GM18873 (cell line): Measurements from ENCODE around the gene KCNJ14.

Experiments used
- ATAC-seq: cut with Tn5 transposase; IDR thresholded peaks from one replicate; pipeline ENCODE4 v1.9.1; 2021; ENCODE audit warnings: mild to moderate bottlenecking, moderate library complexity, moderate number of reproducible peaks; ENCODE audit not compliant: unreplicated experiment, low FRiP score

The KCNJ14 gene

DNA sequence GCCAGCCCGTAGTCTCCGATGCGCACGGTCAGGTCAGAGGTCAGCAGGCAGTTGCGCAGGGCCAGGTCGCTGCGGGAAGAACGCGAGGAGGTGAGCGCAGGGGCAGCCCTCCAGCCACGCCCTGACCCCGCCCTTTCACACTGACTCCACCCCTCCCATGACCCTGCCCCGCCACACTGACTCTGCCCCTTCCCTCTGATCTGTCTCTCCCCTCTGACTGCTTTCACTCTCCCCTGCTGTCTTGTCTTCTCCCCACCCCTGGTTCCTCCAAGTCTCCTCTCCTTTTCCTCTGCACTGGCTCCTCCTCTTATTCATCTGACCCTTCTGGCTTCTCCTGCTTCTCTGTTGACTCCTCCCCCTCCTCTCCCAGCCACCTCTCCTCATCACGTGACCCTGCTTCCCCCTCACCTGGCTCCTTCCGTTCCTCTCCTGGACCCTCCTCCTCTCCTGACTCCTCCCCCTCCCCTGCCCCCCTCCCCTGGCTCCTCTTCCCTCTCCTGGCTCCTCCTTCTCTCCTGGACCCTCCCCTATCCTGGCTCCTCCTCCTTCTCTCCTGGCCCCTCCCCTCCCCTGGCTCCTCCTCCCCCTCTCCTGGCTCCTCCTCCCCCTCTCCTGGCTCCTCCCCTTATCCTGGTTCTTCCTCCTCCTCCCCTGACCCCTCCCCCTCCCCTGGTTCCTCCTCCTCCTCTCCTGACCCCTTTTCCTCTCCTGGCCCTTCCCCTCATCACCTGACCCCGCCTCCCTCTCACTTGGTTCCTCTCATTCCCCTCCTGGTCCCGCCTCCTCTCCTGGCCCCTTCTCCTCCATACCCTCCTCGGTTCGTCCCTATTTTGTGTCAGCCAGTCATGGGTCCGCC lies 46.3 kb downstream of the KCNJ14 start:
- ATAC-seq = no peak

DNA sequence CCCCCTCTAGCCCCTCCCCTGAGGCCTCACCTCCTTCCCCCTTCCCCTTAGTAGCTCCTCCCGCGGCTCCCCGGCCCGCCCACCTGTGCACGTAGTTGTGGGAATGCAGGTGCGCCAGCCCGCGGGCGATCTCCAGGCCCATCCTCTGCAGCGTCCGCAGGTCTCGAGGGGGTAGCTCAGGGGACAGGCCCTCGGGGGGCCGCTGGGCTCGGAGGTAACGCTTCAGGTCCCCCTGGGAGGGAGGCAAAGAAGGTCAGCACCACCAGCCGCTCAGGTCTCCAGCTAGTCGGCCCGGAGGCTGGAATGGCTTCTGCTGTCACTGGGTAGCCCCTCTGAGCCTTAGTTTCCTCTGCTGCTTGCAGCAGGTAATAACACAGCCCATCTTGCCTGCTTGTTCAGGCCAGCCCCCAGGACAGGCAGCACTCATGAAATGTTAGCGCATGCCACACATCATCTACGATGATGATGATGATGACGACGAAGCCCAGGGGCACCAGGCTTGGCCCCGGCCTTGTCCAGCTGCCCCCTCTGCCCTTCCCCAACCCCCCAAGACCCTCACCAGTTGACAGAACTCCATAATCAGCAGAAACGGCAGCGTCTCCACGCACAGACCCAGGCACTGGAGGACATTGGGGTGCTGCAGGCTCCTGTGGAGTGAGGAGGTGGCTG lies 47.1 kb downstream of the KCNJ14 start:
- no peak for ATAC-seq

DNA sequence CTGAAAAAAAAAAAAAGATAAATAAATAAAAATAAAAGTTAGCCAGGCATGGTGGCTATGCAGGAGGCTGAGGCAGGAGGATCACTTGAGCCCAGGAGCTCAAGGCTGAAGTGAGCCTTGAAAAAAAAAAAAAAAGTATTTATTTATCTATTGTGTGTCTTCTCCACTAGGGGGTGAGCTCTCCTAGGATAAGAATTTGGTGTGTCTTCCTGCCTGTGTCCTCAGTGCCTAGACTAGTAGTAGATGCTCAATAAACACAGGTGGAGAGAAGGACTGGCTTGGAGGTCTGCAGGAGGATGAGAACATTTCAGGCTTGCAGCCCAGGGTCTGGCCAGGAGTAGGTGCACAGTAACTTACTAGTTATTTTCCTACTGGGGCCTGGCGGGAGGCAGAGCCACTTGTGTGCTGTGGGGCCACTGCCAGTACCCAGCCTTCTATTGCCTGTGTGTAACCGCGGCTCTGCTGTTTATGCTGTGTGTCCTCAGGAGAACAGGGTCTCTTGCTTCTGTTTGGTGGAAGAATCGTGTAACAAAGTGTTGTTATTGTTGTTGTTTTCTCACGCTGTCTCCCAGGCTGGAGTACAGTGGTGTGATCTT lies 50.9 kb downstream of the KCNJ14 start:
- ATAC-seq = no peak

DNA sequence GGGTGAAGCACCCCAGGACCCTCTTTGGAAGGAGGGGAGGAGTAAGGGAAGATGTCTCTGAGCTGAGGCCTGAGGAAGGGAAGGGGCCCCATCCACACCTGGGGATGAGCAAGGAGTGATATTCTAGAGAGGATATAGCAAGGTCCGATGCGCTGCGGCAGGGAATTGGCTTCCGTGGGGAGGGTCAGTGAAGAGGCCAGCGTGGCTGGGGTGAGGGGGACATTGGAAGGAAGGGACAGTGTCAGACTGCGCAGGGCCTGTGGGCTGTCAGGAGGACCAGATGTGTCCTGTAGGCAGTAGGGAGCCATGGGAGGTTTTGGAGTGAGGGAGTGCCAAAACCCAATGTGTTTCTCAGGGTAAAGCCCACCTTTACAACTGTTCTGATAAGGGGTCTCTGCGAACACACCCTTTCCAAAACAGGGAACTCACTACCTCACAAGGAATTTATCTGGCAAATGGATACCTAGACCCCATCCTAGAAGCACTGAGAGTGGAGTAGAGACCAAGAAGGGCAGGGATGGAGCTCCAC lies 52.6 kb downstream of the KCNJ14 start:
- no peak for ATAC-seq

DNA sequence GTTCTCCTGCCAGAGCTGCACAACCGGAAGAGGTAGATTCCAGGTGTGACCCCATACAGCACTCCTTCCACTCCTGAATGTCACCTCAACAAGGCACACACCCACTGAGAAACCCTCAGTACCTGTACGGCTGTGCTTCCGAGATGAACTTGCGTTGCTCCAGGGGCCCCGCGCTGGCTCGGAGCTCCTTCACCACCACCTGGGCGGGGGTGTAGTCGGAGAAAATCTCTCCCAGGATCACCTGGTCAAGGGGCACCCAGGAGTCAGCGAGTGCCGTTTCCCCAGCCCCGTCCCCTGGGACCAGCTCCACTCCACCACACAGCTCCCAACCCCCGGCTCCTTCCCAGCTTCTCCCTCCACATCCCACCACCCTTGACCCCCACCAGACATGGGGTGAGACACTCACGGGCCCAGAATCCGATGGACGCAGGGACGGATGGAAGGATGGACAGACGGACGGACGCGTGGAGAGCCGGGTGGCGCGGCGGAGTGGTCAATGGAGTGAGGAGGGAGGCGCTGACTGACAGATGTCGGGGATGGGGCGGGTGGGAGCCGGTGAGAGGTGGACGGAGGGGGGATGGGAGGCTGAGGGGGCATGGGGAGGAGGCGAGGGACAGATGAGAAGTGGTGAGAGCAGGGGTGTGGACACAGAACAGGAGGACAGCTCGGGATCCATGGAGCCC lies 53.5 kb downstream of the KCNJ14 start:
- no peak for ATAC-seq

DNA sequence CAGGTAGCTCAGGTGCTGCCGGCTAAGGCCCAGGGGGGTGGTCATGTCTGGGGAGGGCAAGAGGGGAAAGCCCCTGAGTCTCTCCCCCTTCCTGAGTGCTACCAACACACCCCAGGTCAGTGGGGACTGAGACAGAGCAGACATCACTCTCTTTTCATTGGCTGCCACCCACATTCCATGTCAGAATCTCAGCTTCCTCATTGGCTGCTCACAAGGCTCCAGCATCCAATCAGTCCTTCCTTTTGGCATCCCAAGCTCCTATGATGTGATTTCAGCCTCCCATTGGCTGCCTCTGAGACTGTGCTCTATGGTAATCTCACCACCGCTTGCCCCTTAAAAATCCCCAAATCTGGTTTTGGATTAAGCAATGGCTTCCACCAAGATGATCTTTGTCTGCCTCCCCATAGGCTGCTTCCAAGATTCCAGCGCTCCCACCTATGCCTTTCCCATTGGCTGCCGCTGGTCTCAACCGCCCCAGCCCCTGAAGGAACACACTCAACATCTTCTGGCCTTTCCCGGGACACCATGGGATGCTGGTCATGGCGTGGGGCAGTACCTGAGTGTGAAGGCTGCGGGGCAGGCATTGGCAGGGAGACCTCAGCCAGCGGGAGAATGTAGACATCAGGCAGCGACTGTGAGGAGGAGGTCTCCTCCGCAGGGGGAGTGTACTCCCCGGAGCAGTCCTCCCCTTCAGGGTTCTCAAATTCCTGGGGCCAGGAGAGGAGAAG lies 54.3 kb downstream of the KCNJ14 start:
- no peak for ATAC-seq

DNA sequence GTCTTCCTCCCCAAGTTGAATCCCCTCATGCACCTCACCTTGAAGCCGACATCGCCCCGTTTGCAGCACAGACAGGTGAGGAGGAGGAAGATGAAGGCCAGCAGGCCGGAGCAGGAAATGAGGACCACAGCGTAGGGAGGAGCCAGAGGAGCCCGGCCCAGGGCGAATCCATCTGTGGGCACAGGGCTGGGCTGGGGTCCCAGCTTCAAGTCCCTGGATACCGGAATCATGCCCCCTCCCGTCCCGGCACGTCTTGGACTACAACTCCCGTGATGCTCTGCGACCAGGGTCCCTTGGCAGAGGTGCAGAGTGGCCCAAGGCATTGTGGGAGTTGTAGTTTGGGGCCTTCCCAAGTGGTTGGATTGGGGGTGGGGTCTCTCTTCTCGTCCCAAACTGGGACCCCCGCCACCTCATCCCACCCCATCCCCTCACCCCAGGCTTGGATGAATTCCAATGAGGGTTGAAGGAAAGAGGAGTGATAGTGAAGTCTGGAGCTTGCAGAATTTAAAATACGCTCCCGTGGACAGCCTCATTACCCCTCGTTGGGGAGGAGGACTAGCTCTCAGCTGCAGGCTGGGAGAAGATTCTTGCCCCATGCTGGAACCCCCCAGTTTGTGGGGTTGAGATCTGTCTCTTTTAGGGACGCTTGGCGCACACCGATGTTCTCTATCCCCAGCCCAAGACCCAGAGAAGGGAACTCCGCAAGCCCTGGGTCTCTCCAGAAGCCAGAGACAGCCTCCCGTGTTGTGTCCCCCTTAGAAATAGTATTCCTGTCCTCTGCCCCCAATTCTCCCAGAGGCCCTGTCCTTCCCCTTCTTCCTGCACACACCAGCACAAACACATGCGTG lies 55.3 kb downstream of the KCNJ14 start:
- no peak for ATAC-seq

DNA sequence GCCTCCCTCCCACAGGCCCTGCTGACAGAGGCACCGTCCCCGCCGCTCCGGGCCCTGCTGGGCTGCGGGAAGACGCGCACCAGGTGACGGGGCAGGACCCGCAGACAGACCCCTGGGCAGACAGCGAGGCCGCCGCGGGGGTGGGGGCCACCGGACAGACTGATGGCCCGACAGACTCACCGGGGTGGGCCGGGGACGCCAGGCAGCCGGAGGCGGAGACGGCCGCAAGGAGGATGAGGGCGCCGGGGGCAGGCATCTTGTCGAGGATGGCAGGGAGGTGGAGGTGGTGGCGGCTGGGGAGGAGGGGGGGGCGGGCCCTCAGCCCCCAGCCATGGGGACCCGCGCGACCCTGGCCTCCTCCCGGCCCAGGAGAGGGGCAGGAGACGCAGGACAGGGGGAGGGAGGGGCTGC lies 56.0 kb downstream of the KCNJ14 start:
- ATAC-seq = no peak

DNA sequence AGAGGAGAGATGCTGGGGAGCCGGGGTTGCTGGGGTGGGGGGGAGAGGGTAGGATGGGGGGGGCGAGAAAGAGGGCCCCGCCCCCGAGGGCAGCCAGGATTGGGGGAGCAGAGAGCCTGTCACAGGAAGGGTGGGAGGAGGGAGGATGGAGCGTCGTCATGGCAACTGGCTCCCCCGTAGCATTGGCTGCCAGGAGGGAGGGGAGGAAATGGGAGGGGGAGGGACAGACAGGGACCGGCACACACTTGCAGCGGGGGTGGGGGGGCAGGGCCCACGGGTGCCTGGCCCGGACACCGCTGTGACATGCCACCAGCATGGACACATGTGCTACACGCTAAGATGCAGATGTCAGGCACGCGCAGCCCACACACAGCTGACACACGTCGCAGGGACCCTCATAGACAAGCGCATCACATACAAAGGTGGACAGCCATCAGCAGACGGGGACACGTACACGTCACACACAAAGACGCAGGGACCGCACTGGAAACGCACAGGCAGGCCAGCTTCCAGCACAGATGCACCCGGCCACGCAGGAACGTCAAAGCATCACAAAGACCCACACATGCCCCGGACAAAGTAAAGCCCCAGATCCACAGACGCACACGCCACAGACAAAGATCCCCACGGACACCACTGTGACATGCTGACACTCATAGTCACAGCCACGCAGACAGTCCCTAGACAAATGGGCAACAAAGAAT lies 56.6 kb downstream of the KCNJ14 start, which contains the start of gene LMTK3:
Gene LMTK3, minus strand, starts transcription at position 36 of the 704 bp plus-strand sequence. CDS start 259 bp downstream, outside the sequence.
- ATAC-seq = no peak

DNA sequence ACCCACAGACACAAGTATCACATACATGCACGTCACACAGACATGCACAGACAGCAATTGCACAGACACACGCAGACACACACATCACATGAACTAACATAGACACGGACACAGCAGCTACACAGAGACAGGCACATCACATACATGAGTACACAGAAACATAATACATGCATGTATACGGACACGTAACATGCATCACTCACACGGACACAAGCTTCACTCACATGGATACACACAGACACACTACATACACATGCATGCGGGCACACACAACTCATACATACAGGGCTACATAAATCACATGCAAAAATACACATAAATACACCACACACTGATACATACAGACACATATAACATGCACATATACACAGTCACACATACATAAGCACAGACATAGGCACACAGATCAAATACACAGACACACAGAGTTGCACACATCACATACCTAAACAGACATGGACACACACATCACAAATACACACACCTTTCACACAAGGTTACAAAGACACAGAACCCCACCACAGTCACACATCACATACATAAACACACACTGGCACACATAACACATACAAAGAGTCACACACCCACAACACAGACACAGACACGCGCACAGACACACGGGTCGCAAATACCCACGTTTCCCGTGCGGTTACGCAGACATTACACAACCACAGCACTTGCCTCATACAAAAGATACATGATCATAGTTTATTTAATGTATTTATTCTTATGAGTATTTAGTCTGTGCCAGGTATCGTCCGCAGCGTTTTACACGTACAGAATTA lies 57.3 kb downstream of the KCNJ14 start:
- ATAC-seq = no peak

DNA sequence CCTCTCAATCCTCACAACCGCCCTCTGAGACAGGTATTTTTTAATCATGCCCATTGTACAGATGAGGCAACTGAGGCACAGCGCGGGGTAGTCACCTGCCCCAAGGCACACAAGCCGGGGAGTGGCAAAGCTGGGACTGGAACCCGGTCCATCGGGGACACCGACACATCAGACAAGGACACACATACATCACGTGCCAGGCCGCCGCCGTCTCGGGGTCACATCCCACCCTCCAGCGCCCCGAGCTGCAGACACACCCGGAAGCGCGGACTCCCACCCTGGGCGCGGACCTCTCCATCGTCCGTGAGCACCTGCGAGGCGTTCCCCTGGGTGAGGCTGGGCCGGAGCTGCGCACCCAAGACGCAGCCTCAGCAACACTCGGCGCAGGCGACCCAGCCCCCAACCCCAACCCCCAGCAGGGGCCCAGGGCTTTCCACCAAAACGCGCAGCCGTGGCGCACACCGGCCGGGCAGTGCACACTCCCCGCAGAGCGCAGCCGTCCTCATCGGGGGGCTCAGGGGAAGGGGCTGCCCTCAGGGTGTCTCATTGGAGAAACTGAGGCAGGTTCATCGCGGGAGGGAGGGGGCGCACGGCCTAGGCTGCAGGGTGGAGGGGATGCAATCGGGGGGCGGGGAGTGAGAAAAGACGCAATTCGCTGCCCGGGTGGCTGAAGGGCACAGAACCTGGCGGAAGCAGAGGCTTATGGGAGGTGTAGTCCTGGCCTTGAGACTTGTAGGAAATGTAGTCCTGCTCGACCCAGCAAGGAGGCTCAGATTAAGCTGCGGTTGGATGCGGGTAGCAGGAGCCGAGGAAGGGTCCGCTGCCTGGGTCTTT lies 58.1 kb downstream of the KCNJ14 start:
- no peak for ATAC-seq

DNA sequence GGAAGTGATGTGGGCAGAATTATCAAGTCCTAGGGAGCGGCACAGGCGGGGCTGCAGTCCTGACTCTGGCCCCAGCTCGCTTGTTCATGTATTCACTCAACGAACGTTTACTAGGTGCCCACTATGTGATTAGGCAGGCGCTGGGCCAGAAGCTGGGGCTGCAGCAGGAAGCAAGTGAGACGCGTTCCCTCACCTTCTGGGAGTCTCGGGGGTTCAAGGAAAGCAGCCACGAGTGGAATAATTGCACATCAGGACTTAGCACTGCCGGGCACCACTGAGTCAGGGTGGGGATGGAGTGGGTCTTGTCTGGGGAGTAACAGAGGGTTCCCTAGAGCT lies 58.7 kb downstream of the KCNJ14 start:
- ATAC-seq = no peak

DNA sequence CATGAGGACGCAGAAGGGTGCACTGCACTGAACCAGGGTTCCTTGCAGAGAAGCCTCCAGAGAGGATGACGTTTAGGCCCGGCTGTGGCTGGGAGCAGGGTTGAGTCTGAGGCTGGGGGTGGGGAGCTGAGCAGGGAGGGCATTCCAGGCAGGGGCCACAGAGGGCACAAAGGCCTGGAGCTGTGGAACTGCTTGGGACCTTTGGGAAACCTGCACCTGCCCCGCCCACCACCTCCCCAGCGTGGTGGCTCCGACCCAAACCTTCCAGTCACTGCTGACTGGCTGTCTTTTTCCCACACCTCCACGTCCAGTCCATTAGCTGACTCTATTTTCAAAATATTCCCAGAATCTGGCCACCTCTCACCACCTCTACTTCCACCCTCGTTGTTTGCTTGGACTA lies 61.2 kb downstream of the KCNJ14 start:
- ATAC-seq = no peak
